Heart left ventricle (tissue), 16 donors: ENCODE results near the gene MGST2. TPM values are rescaled to one million over a fixed set of nuclear protein-coding genes. Genes with fewer than 3 reads are reported as not detected.

Source experiments
- ATAC-seq, 4 donors: fragments of 200-7000 bp; cut with Tn5 transposase; one replicate each; pipeline ENCODE4 v1.9.1; 2020 to 2022; ENCODE audit warnings: moderate library complexity in 4 of 4, mild to moderate bottlenecking in 3 of 4, moderate number of reproducible peaks in 1 of 4
- DNase-seq, 5 donors: peaks; one replicate each; pipeline ENCODE4 v3.0.0-alpha.2; 2020
- H3K27ac ChIP-seq, 12 donors: fragments of 200-600 bp; sonication (generic) in 4 of 12; one replicate each; pipeline versions ENCODE4 v1.5.0 to v1.8.0; 2016 to 2022; ENCODE audit warnings: mild to moderate bottlenecking in 2 of 12
- H3K27me3 ChIP-seq, 9 donors: fragments of 200-600 bp; sonication (generic) in 2 of 9; one replicate each; pipeline versions ENCODE4 v1.5.1 to v1.8.0; 2016 to 2022; ENCODE audit warnings: mild to moderate bottlenecking in 3 of 9
- H3K36me3 ChIP-seq, 9 donors: fragments of 200-600 bp; sonication (generic) in 2 of 9; one replicate each; pipeline versions ENCODE4 v1.5.0 to v1.8.0; 2018 to 2022; ENCODE audit warnings: mild to moderate bottlenecking in 2 of 9
- H3K4me1 ChIP-seq, 12 donors: fragments of 200-600 bp; sonication (generic) in 4 of 12; one replicate each; pipeline versions ENCODE4 v1.5.0 to v1.8.0; 2016 to 2022; ENCODE audit warnings: mild to moderate bottlenecking in 3 of 12
- H3K4me3 ChIP-seq, 12 donors: fragments of 200-600 bp; sonication (generic) in 4 of 12; one replicate each; pipeline versions ENCODE4 v1.5.0 to v1.8.0; 2017 to 2022; ENCODE audit warnings: mild to moderate bottlenecking in 9 of 12, moderate library complexity in 4 of 12
- H3K9me3 ChIP-seq, 12 donors: fragments of 200-600 bp; sonication (generic) in 4 of 12; one replicate each; pipeline versions ENCODE4 v1.5.0 to v1.8.0; 2016 to 2022; ENCODE audit warnings: mild to moderate bottlenecking in 1 of 12
- POLR2A ChIP-seq, 2 donors: fragments of 450-650 bp; IDR thresholded peaks; one replicate each; pipeline ENCODE4 v1.6.1; 2017; ENCODE audit warnings: antibody characterized with exemption in 2 of 2, mild to moderate bottlenecking in 2 of 2, moderate library complexity in 2 of 2
- WGBS, 4 donors: extraction: QIAGEN DNeasy Blood & Tissue Kit in 2 of 4; methylation state at CpG; one replicate each; pipeline versions ENCODE4 v1.1.5 to v1.1.7; 2013 to 2018; 5-methylcytosine and 5-hydroxymethylcytosine counted together
- intact Hi-C, 10 donors: fragments of 100-400 bp; cut with DNase I; formaldehyde crosslinking; loops; one replicate each; pipeline versions ENCODE4 v1.11.1 to v1.14.2; 2022
- polyA plus RNA-seq, 2 donors: library from polyadenylated mRNA; stranded (reverse); fragments of 200-250 nt; gene quantifications; one replicate each; pipeline ENCODE4 v1.2.3, GENCODE V29; 2013
- total RNA-seq, 9 donors: library from RNA; depleted of rRNA in 2 of 9; stranded (reverse); fragments of >200 nt in 2 of 9; fragmentation: NEBNext Ultra II Directional in 3 of 9; extraction: Animal tissue kit (Norgen Biotek cat#: 25700) in 3 of 9; gene quantifications; one replicate each; pipeline versions ENCODE4 v1.1.0 to v1.2.4, GENCODE V29; 2016 to 2023
- TF ChIP-seq, protein P1 (sequence below), 12 donors: fragments of 200-600 bp; sonication (generic) in 4 of 12; IDR thresholded peaks; one replicate each; pipeline versions ENCODE4 v1.5.0 to v1.8.0; 2018 to 2022; ENCODE audit warnings: antibody characterized with exemption in 12 of 12, mild to moderate bottlenecking in 5 of 12
- donor health status: ischemic (EF 13 %, LVEDD 7.1; RV severe dilation, severe dysfunction).
- donor health status: healthy with polysubstance abuse.
- donor health status: DM: no; HTN: yes; CAD: no.
- donor health status: DM: no; HTN: no; CAD: no.
- donor health status: ischemic (EF 25% LVEDD 6.9; RV normal size, moderate dysfunction).
- donor health status: ischemic (EF 25% LVEDD 5.7; RV mildly dilated, moderate dysfunction).
- donor health status: healthy.
- donor health status: DM: yes; HTN: yes; CAD: no.
- donor health status: ischemic (EF 35%, LVEDD 5.7; RV mildly dilated, moderate dysfunction).
- donor health status: nonischemic (EF 11% LVEDD 7.7; RV severe dilation, severe dysfunction).
- donor health status: DM: yes; HTN: yes; CAD: no.
- donor health status: PGD.
- donor health status: ischemic (EF 29% LVEDD 5.4; RV normal size, mild dysfunction).
- donor health status: nonischemic (EF 23%, LVEDD 6.1; RV moderate dilation, normal function).

MGST2 gene
- total and polyA plus RNA-seq, 11 donors: 86.6 to 209 (median 105) TPM

DNA sequence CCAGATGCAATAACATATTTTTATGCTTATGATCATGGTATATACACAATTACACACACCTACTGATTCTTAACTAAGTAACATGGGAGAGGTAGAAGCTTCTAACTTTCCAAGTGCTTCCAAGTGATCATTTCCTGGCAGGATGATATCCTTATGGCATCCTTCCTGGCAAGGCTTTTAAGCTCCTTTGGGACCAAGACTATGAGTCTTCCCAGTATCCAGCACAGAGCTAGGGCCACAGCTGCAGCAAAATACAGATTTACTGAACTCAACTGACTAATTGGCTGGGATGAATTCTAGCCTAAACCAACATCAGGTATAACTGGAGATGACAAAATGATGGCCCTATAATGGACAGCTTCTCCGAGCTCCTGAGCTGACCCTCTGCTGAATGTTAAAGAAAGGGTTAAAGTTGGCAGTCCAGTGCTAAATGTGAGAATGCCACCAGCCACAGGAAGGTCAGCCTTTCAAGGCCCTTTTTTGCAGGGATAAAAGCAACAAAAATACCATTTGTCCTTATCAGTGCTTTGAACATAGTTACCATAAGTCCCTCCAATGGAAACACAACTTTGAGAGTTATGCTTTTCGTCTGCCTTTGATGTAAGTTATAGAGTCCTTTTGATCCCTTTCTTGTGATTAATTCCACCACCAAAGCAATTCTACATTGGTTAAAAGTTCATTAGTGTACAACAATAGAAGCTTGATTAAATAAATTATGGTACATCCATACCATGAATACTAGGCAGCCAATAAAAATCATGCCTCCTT lies 73.4 kb downstream of the MGST2 start:
- Histone ChIP-seq H3K4me1 (peaks cover 0 to 78% (median 41%) of the 10 kb centered on the region in 12 donors), H3K4me3 (no peak overlapping the region), H3K9me3 (no peaks in the 10 kb centered on the region), H3K36me3 (no peaks in the 10 kb centered on the region), H3K27me3 (no peaks in the 10 kb centered on the region), H3K27ac (peak overlapping the region in 7 of 12 donors; percentile 2 to 90 (median 84))
- DNase-seq: no peak
- intact Hi-C loops: loop anchor here in 7 of 10 donors (5.0 to 10.0 kb wide), 16 partner anchors 78 to 588 kb away; partner anchors contain the start of gene MAML3 (in 1 of the 7)
- 77 to 91% (median 88%) methylated on average over 2 of the region's 2 CpGs for WGBS, 4 donors
- TF ChIP-seq, protein P1, sequence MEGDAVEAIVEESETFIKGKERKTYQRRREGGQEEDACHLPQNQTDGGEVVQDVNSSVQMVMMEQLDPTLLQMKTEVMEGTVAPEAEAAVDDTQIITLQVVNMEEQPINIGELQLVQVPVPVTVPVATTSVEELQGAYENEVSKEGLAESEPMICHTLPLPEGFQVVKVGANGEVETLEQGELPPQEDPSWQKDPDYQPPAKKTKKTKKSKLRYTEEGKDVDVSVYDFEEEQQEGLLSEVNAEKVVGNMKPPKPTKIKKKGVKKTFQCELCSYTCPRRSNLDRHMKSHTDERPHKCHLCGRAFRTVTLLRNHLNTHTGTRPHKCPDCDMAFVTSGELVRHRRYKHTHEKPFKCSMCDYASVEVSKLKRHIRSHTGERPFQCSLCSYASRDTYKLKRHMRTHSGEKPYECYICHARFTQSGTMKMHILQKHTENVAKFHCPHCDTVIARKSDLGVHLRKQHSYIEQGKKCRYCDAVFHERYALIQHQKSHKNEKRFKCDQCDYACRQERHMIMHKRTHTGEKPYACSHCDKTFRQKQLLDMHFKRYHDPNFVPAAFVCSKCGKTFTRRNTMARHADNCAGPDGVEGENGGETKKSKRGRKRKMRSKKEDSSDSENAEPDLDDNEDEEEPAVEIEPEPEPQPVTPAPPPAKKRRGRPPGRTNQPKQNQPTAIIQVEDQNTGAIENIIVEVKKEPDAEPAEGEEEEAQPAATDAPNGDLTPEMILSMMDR (IDR thresholded peaks at IDR 0.05): no peak
- TF ChIP-seq POLR2A (IDR thresholded peaks at IDR 0.05): no peak
- no peak for ATAC-seq

DNA sequence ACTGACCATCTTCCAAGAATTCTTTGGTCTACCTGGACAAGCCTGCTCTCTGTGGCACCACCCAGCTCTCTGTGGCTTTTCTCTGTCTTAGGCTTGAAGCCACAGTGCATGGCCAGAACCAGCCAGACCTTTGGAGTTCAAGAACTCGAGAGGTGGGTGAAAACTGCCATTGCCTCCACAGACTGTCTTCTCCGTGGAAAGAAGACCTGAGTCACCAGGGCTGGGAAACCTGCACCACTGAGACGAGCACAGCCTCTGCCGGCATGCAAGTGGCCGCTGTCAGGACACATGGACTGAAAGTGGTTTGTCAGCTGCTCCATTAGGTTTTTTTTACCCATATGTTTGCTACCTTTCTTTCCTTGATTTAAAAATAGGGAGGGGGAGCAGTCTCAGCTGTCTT lies 74.5 kb downstream of the MGST2 start:
- Histone ChIP-seq H3K4me3 (peak overlapping the region in 8 of 12 donors; percentile 12 to 23 (median 14)), H3K27me3 (no peaks in the 10 kb centered on the region), H3K27ac (peak overlapping the region; percentile 26 to 91 (median 84)), H3K36me3 (no peaks in the 10 kb centered on the region), H3K4me1 (peaks cover 0 to 67% (median 36%) of the 10 kb centered on the region in 12 donors), H3K9me3 (no peaks in the 10 kb centered on the region)
- ATAC-seq (peak; percentile 53 to 71 (median 66)), DNase-seq (peak in 4 of 5 donors; percentile 40 to 75 (median 52))
- no peak for TF ChIP-seq POLR2A (IDR thresholded peaks at IDR 0.05)
- TF ChIP-seq, protein P1 (IDR thresholded peaks at IDR 0.05): no peak
- intact Hi-C loops: loop anchor here in 4 of 10 donors (2.0 to 5.0 kb wide), 5 partner anchors 21 to 517 kb away; partner anchors contain the start of gene MAML3 (in 1 of the 4)
- 15 to 29% (median 24%) methylated on average over 4 to 5 of the region's 5 CpGs for WGBS, 4 donors

- Histone ChIP-seq H3K27me3 (no peaks in the 10 kb centered on the region), H3K27ac (peak overlapping the region; percentile 26 to 91 (median 84)), H3K9me3 (no peaks in the 10 kb centered on the region), H3K4me1 (peaks cover 0 to 62% (median 33%) of the 10 kb centered on the region in 12 donors), H3K4me3 (peak overlapping the region in 8 of 12 donors; percentile 12 to 23 (median 14)), H3K36me3 (no peaks in the 10 kb centered on the region)
- ATAC-seq (peak; percentile 88 to 97 (median 96)), DNase-seq (peak; percentile 77 to 83 (median 82))
- TF ChIP-seq, protein P1 (IDR thresholded peaks at IDR 0.05): peak in 6 of 12 donors; percentile 12 to 56 (median 23)
- peak in 1 of 2 donors; percentile 15 for TF ChIP-seq POLR2A (IDR thresholded peaks at IDR 0.05)
- intact Hi-C loops: loop anchor here in 4 of 10 donors (2.0 to 5.0 kb wide), 5 partner anchors 20 to 517 kb away; partner anchors contain the start of gene MAML3 (in 1 of the 4)
- WGBS, 4 donors: 5 to 9% (median 7%) methylated on average over 10 of the region's 10 CpGs
Observed at GRCh38 chr4:139740531-139741041, 75.0 kb downstream of the MGST2 start.

DNA sequence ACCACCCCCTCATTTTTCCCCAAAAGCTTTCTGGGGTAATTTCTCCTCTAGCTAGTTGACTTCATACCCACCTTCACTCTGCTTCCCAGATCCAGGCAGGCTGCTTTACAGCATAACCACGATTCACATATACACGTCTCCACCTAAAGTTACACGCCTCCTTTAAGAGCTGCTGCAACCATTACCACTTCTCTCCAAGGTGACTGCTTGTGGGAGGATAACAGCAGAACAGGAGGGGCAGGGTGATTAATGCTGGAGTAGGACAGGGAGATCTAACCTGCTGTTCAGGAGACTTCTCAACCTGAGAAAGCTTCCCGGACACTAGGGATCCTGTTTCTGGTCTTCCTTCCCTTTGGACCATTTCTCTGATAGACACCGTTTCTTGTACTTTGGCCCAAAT lies 77.4 kb downstream of the MGST2 start:
- Histone ChIP-seq H3K27me3 (no peaks in the 10 kb centered on the region), H3K9me3 (no peaks in the 10 kb centered on the region), H3K27ac (no peak overlapping the region), H3K36me3 (no peaks in the 10 kb centered on the region), H3K4me3 (no peak overlapping the region), H3K4me1 (peaks cover 0 to 46% (median 25%) of the 10 kb centered on the region in 12 donors)
- intact Hi-C loops: loop anchor here in 2 of 10 donors (5.0 kb wide), 2 partner anchors 119 to 514 kb away; no protein-coding TSS in a partner anchor
- ATAC-seq (no peak), DNase-seq (no peak)
- WGBS, 4 donors: 66 to 73% (median 71%) methylated on average over 5 of the region's 5 CpGs
- TF ChIP-seq POLR2A (IDR thresholded peaks at IDR 0.05): no peak
- TF ChIP-seq, protein P1 (IDR thresholded peaks at IDR 0.05): no peak
